ENCODE measurements around the gene ERG28.

ERG28 gene

DNA sequence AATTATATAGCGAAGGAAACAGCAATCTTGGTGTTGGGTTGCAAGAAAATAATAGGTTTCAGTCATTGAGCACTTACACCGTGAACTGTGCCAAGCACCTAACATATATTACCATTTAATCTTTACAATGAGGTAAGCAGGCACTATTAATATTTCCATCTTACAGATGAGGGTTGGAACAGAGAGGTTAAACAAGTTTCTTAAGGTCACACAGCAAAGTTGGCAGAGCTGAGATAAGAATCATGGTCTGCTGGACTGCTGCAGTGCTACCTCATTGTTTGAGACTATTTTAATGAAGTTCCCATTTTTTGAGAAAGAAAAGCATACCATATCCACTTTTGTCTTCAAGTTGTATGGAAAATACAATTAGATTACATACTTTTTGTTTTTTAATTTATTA is 1.7 kb downstream of the ERG28 start:
- H3K9ac ChIP-seq (ENCODE audit: insufficient read length, low read depth) = no peak overlapping the region
- TF ChIP-seq SUZ12 (IDR thresholded peaks at IDR 0.05; ENCODE audit: extremely low read depth, insufficient read depth, insufficient read length) (no peak), ZNF274 (IDR thresholded peaks at IDR 0.05; ENCODE audit: low read depth, low read length) (no peak), YY1 (IDR thresholded peaks at IDR 0.05; ENCODE audit: insufficient read depth, insufficient read length) (no peak)
- H3K4me3 ChIP-seq (ENCODE audit: insufficient read length, low read depth) = no peak overlapping the region
- H3K4me1 ChIP-seq (ENCODE audit: insufficient read depth, insufficient read length) = no peaks in the 10 kb centered on the region
- no peaks in the 10 kb centered on the region for H3K9me3 ChIP-seq (ENCODE audit: insufficient read depth, low read length)
- DNase-seq (ENCODE audit: low read depth, low spot score) = no peak
- H3K27me3 ChIP-seq (ENCODE audit: insufficient read depth, insufficient read length) = no peaks in the 10 kb centered on the region
- H3K36me3 ChIP-seq (ENCODE audit: insufficient read depth, insufficient read length, low read length) = peaks cover 46% of the 10 kb centered on the region

DNA sequence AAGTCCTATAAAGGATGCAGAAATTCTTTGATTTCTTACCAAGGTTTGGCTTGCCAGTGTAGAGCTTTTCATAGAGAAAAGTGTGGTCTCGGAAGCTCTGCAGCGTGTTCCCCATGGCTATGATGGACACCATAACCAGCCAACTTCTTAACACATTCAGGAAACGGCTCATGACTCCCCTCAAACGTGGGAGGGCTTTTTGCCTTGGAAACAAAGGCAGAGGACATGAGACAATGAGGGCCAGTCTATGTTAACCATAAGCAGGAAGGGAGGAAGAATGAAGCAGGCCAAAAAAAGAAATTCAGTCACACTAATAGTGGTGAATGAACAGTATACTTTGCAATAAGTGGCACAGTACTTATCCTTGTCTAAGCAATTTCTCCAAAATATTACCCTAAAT is 3.3 kb downstream of the ERG28 start:
- Histone ChIP-seq H3K4me1 (ENCODE audit: insufficient read depth, insufficient read length) (no peaks in the 10 kb centered on the region), H3K9ac (ENCODE audit: insufficient read length, low read depth) (no peak overlapping the region), H3K4me3 (ENCODE audit: insufficient read length, low read depth) (no peak overlapping the region), H3K9me3 (ENCODE audit: insufficient read depth, low read length) (no peaks in the 10 kb centered on the region), H3K36me3 (ENCODE audit: insufficient read depth, insufficient read length, low read length) (peaks cover 39% of the 10 kb centered on the region), H3K27me3 (ENCODE audit: insufficient read depth, insufficient read length) (no peaks in the 10 kb centered on the region)
- no peak for DNase-seq (ENCODE audit: low read depth, low spot score)
- no peak for TF ChIP-seq ZNF274 (IDR thresholded peaks at IDR 0.05; ENCODE audit: low read depth, low read length)

DNA sequence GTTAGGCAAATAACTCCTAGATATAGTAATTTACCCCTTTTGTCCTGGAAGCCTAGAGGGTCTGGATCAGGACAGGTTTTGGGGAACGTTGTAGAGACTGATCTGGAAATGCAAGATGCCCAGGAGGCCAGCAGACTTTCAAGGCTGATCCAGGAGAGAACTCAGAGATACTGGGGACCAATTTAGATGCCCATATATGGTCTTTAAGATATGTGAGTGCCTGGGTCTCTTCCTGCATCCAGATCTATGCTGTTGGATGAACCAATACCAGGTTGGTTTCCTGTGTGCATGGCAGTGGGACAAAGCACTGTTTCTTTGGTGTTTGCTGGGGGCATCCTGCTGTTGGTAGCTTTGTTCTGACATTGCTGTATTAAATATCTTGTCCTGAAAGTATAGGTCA is 5.4 kb downstream of the ERG28 start:
- TF ChIP-seq ZNF274 (IDR thresholded peaks at IDR 0.05; ENCODE audit: low read depth, low read length) (no peak), YY1 (IDR thresholded peaks at IDR 0.05; ENCODE audit: insufficient read depth, insufficient read length) (no peak), SUZ12 (IDR thresholded peaks at IDR 0.05; ENCODE audit: extremely low read depth, insufficient read depth, insufficient read length) (no peak)
- Histone ChIP-seq H3K36me3 (ENCODE audit: insufficient read depth, insufficient read length, low read length) (peaks cover 59% of the 10 kb centered on the region), H3K9me3 (ENCODE audit: insufficient read depth, low read length) (no peaks in the 10 kb centered on the region), H3K4me3 (ENCODE audit: insufficient read length, low read depth) (no peak overlapping the region), H3K27me3 (ENCODE audit: insufficient read depth, insufficient read length) (no peaks in the 10 kb centered on the region), H3K4me1 (ENCODE audit: insufficient read depth, insufficient read length) (no peaks in the 10 kb centered on the region), H3K9ac (ENCODE audit: insufficient read length, low read depth) (no peak overlapping the region)
- no peak for DNase-seq (ENCODE audit: low read depth, low spot score)

DNA sequence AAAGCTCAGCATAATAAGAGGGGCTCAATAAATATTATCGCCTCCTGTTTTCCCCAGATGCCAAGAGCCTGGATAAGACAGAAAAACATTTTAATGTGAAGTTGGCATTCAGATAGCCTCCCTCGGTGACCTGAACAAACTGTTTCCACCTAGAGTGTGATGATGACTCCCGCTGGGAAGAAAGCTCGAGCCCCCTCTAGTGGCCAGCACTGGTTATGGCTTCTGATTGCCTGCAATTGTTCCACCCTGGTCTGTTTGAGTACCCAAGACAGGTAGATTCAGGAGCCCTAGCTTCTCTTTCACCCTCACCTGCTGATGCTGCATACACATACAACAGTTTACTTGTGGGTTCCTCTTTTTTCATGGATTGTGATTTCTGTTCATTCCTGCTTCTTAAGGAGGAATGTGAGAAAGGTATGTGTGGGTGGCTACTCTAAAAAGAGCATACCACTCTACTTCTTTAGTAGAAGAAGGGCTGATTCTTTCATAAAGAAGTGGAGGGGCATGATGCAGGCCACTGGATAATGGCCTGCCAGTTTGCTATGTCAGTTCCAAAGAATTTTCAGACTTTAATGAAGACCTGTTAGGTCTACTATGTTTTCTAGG is 6.4 kb downstream of the ERG28 start:
- peak; percentile 35 for DNase-seq (ENCODE audit: low read depth, low spot score)
- H3K9me3 ChIP-seq (ENCODE audit: insufficient read depth, low read length) = no peaks in the 10 kb centered on the region
- no peaks in the 10 kb centered on the region for H3K4me1 ChIP-seq (ENCODE audit: insufficient read depth, insufficient read length)
- no peak overlapping the region for H3K4me3 ChIP-seq (ENCODE audit: insufficient read length, low read depth)
- H3K36me3 ChIP-seq (ENCODE audit: insufficient read depth, insufficient read length, low read length) = peaks cover 70% of the 10 kb centered on the region
- H3K27me3 ChIP-seq (ENCODE audit: insufficient read depth, insufficient read length) = no peaks in the 10 kb centered on the region
- TF ChIP-seq ZNF274 (IDR thresholded peaks at IDR 0.05; ENCODE audit: low read depth, low read length) = no peak
- TF ChIP-seq YY1 (IDR thresholded peaks at IDR 0.05; ENCODE audit: insufficient read depth, insufficient read length) = no peak
- no peak for TF ChIP-seq SUZ12 (IDR thresholded peaks at IDR 0.05; ENCODE audit: extremely low read depth, insufficient read depth, insufficient read length)
- H3K9ac ChIP-seq (ENCODE audit: insufficient read length, low read depth) = no peak overlapping the region

DNA sequence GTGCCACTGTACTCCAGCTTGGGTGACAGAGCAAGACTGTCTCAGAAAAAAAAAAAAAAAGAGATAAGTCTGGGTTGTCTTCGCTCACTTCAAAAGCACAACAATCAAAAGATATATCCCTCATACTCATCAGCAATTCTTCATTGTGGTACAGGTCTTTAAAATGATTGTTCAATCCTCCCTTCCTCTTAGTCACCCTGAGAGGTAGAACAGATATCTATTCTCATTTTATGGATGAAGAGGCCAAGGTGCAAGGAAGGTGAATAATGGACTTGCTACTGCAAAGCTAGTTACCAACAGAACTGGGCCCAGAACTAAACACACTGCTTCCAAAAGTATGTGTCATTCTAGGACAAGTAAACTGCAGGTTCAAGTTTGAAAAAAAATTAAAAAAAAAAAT is 7.1 kb downstream of the ERG28 start:
- TF ChIP-seq YY1 (IDR thresholded peaks at IDR 0.05; ENCODE audit: insufficient read depth, insufficient read length) (no peak), ZNF274 (IDR thresholded peaks at IDR 0.05; ENCODE audit: low read depth, low read length) (no peak), SUZ12 (IDR thresholded peaks at IDR 0.05; ENCODE audit: extremely low read depth, insufficient read depth, insufficient read length) (no peak)
- Histone ChIP-seq H3K4me1 (ENCODE audit: insufficient read depth, insufficient read length) (no peaks in the 10 kb centered on the region), H3K4me3 (ENCODE audit: insufficient read length, low read depth) (no peak overlapping the region), H3K27me3 (ENCODE audit: insufficient read depth, insufficient read length) (no peaks in the 10 kb centered on the region), H3K9ac (ENCODE audit: insufficient read length, low read depth) (no peak overlapping the region), H3K36me3 (ENCODE audit: insufficient read depth, insufficient read length, low read length) (peaks cover 71% of the 10 kb centered on the region), H3K9me3 (ENCODE audit: insufficient read depth, low read length) (no peaks in the 10 kb centered on the region)
- no peak for DNase-seq (ENCODE audit: low read depth, low spot score)

DNA sequence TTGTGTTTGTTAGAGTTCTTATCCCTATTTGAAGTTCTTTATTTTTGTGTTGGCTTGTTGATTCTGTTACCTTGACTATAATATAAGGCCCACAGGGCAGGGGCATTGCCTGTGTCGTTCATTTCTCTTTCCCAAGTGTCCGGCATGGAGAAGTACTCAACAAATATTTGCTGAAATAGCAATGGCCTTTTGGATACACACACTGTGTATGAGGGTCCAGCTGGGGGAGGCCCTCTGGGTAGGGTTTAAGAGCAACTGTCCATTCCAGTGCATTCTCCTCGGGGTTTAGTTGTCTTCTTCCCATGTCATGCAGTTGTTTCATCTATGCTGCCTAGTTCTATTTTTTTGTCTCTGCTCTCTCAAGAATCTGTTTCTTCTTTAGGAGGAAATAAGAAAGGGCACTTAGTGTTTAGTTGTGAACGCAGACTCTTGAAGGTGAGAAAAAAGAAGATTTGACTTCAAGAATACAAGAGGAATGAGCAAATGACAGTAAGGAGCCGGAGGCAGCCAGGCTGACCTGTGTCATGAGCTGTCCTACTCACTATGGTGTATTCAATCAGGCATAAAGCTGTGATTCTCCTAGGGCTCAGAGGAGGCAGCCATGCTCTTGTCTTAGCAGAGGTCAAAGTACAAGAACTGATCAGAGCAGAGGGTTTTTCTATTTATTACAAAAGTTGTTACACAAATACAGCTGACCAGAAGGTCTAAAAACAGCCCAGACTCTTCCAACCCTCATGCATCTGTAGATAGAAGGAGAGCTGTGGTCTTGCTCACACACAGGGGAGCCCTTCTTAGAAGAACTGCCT is 10.2 kb downstream of the ERG28 start:
- Histone ChIP-seq H3K9me3 (ENCODE audit: insufficient read depth, low read length) (no peaks in the 10 kb centered on the region), H3K4me1 (ENCODE audit: insufficient read depth, insufficient read length) (no peaks in the 10 kb centered on the region), H3K9ac (ENCODE audit: insufficient read length, low read depth) (no peak overlapping the region), H3K27me3 (ENCODE audit: insufficient read depth, insufficient read length) (no peaks in the 10 kb centered on the region), H3K36me3 (ENCODE audit: insufficient read depth, insufficient read length, low read length) (peaks cover 53% of the 10 kb centered on the region), H3K4me3 (ENCODE audit: insufficient read length, low read depth) (no peak overlapping the region)
- TF ChIP-seq SUZ12 (IDR thresholded peaks at IDR 0.05; ENCODE audit: extremely low read depth, insufficient read depth, insufficient read length) (no peak), ZNF274 (IDR thresholded peaks at IDR 0.05; ENCODE audit: low read depth, low read length) (no peak), YY1 (IDR thresholded peaks at IDR 0.05; ENCODE audit: insufficient read depth, insufficient read length) (no peak)
- no peak for DNase-seq (ENCODE audit: low read depth, low spot score)

DNA sequence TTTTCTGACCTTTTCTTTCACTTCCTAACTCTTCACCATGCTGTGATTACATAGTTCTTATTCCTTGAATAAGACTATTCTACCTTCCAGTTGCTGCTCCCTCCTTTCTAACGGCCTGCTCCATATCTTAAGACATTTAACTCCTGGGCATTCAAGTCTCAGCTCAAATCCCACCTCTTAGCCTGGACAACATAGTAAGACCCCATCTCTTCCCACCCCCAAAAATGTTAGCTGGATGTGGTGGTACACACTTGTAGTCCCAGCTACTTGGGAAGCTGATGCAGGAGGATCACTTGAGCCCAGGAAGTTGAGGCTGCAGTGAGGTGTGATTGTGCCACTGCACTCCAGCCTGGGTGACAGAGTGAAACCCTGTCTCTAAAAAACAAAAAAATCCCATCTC is 10.9 kb downstream of the ERG28 start:
- DNase-seq (ENCODE audit: low read depth, low spot score) = no peak
- Histone ChIP-seq H3K36me3 (ENCODE audit: insufficient read depth, insufficient read length, low read length) (peaks cover 47% of the 10 kb centered on the region), H3K4me1 (ENCODE audit: insufficient read depth, insufficient read length) (no peaks in the 10 kb centered on the region), H3K9me3 (ENCODE audit: insufficient read depth, low read length) (no peaks in the 10 kb centered on the region), H3K9ac (ENCODE audit: insufficient read length, low read depth) (no peak overlapping the region), H3K4me3 (ENCODE audit: insufficient read length, low read depth) (no peak overlapping the region), H3K27me3 (ENCODE audit: insufficient read depth, insufficient read length) (no peaks in the 10 kb centered on the region)
- TF ChIP-seq SUZ12 (IDR thresholded peaks at IDR 0.05; ENCODE audit: extremely low read depth, insufficient read depth, insufficient read length) (no peak), ZNF274 (IDR thresholded peaks at IDR 0.05; ENCODE audit: low read depth, low read length) (no peak), YY1 (IDR thresholded peaks at IDR 0.05; ENCODE audit: insufficient read depth, insufficient read length) (no peak)
